GM23338 (cell line): Measurements from ENCODE around the gene TMPRSS13.

Experiments
- CTCF ChIP-seq, 2 experiments: fragments of 200-600 bp in 1 of 2; sonication (generic) in 1 of 2; conservative IDR thresholded peaks; 2 replicates each; pipeline versions ENCODE4 v1.5.1 to v1.6.1; 2016 to 2017; ENCODE audit warnings: antibody characterized with exemption in 2 of 2, low read depth in 2 of 2, mild to moderate bottlenecking in 2 of 2, moderate library complexity in 1 of 2
- EZH2 ChIP-seq: fragments of 200-600 bp; sonication (generic); IDR thresholded peaks from one replicate; pipeline ENCODE4 v1.8.0; 2017; ENCODE audit warnings: antibody characterized with exemption, mild to moderate bottlenecking, low read depth; ENCODE audit not compliant: unreplicated experiment
- JUNB ChIP-seq: IDR thresholded peaks from one replicate; pipeline ENCODE4 v1.6.1; 2016; ENCODE audit warnings: antibody characterized with exemption; ENCODE audit not compliant: unreplicated experiment
- POLR2AphosphoS5 ChIP-seq: IDR thresholded peaks from 2 replicates; pipeline ENCODE4 v1.6.1; 2016; ENCODE audit warnings: antibody characterized with exemption, low read depth

GRCh38 chr11:117911694-117912093 lies 17.5 kb downstream of the TMPRSS13 start:
- no peak for TF ChIP-seq CTCF (conservative IDR thresholded peaks at IDR 0.05; ENCODE audit: low read depth in 2 of 2)
- TF ChIP-seq JUNB, result no peak
- no peak for TF ChIP-seq EZH2
- TF ChIP-seq POLR2AphosphoS5, result no peak
